HEK293 (cell line): Measurements from ENCODE around the gene PNPLA5.

Source experiments
- CTCF ChIP-seq: fragments of 450-650 bp; formaldehyde crosslinking; IDR thresholded peaks from 2 replicates; pipeline ENCODE4 v1.5.1; 2016; ENCODE audit warnings: missing biosample characterization, missing genetic modification characterization
- YY1 ChIP-seq: fragments of 450-650 bp; formaldehyde crosslinking; IDR thresholded peaks from 2 replicates; pipeline ENCODE4 v1.5.1; 2018; ENCODE audit warnings: missing biosample characterization, missing genetic modification characterization
- ZBTB21 ChIP-seq: fragments of 450-650 bp; formaldehyde crosslinking; IDR thresholded peaks from 2 replicates; pipeline ENCODE4 v1.5.1; 2017; ENCODE audit warnings: missing biosample characterization, missing genetic modification characterization
- ZIC2 ChIP-seq: fragments of 450-650 bp; formaldehyde crosslinking; IDR thresholded peaks from 2 replicates; pipeline ENCODE4 v1.5.1; 2016; ENCODE audit warnings: missing biosample characterization, missing genetic modification characterization
- ZNF23 ChIP-seq: fragments of 450-650 bp; formaldehyde crosslinking; IDR thresholded peaks from 2 replicates; pipeline ENCODE4 v1.5.1; 2016; ENCODE audit warnings: missing biosample characterization, missing genetic modification characterization, borderline replicate concordance
- ZNF629 ChIP-seq: fragments of 450-650 bp; formaldehyde crosslinking; IDR thresholded peaks from 2 replicates; pipeline ENCODE4 v1.5.1; 2017; ENCODE audit warnings: missing biosample characterization, missing genetic modification characterization
- ZSCAN5A ChIP-seq: fragments of 450-650 bp; formaldehyde crosslinking; IDR thresholded peaks from 2 replicates; pipeline ENCODE4 v1.5.1; 2016; ENCODE audit warnings: missing biosample characterization, missing genetic modification characterization

- no peak for TF ChIP-seq CTCF (tag by site-specific recombination)
- TF ChIP-seq ZNF23 (tag by site-specific recombination): no peak
- no peak for TF ChIP-seq YY1 (tag by site-specific recombination)
- TF ChIP-seq ZNF629 (tag by site-specific recombination): no peak
- TF ChIP-seq ZIC2 (tag by site-specific recombination): no peak
- no peak for TF ChIP-seq ZSCAN5A (tag by site-specific recombination)
- no peak for TF ChIP-seq ZBTB21
These were observed 41.3 kb downstream of the PNPLA5 start for GRCh38 chr22:43850529-43850928.
